Thyroid gland (tissue), 4 donors: ENCODE data around the gene S100A4. TPM values are rescaled to one million over a fixed set of nuclear protein-coding genes. Genes with fewer than 3 reads are reported as not detected.
"Not testable (repeated sequence)": the region's sequence is repeated elsewhere in the genome, so short reads cannot be mapped to it uniquely, and the experiment has no call there.

ENCODE experiments used
- DNase-seq, 2 donors: peaks; one replicate each; pipeline ENCODE4 v3.0.0-alpha.2; 2019
- H3K27ac ChIP-seq, 3 donors: fragments of 200-600 bp; sonication (generic); 1 replicate in 2 of 3; 2 replicates in 1 of 3; pipeline ENCODE4 v1.5.1; 2016 to 2019; ENCODE audit warnings: mild to moderate bottlenecking in 1 of 3, moderate library complexity in 1 of 3
- H3K27me3 ChIP-seq: fragments of 200-600 bp; sonication (generic); one replicate; pipeline ENCODE4 v1.5.1; 2019
- H3K36me3 ChIP-seq, 2 donors: fragments of 200-600 bp; sonication (generic); one replicate each; pipeline ENCODE4 v1.5.1; 2016 to 2019
- H3K4me1 ChIP-seq, 2 donors: fragments of 200-600 bp; sonication (generic); one replicate each; pipeline ENCODE4 v1.5.1; 2017 to 2019
- H3K4me3 ChIP-seq, 3 donors: fragments of 200-600 bp; sonication (generic); replicated peaks in 1 of 3; 1 replicate in 2 of 3; 2 replicates in 1 of 3; pipeline ENCODE4 v1.5.1; 2016; ENCODE audit warnings: mild to moderate bottlenecking in 1 of 3
- H3K9me3 ChIP-seq: fragments of 200-600 bp; sonication (generic); one replicate; pipeline ENCODE4 v1.5.1; 2017
- POLR2A ChIP-seq, 2 donors: fragments of 450-650 bp; IDR thresholded peaks; one replicate each; pipeline ENCODE4 v1.6.1; 2017; ENCODE audit warnings: antibody characterized with exemption in 2 of 2, mild to moderate bottlenecking in 2 of 2, moderate library complexity in 1 of 2
- WGBS, 2 donors: methylation state at CpG; one replicate each; pipeline ENCODE4 v1.1.5; 2017; 5-methylcytosine and 5-hydroxymethylcytosine counted together
- intact Hi-C: fragments of 100-400 bp; cut with DNase I; formaldehyde crosslinking; loops from one replicate; pipeline ENCODE4 v1.15.1; 2023
- total RNA-seq, 4 donors: library from RNA; depleted of rRNA; stranded (reverse); fragments of >200 nt; gene quantifications; one replicate each; pipeline ENCODE4 v1.2.3, GENCODE V29; 2016
- TF ChIP-seq, protein P1 (sequence below), 6 experiments: fragments of 200-600 bp in 3 of 6; fragments of 450-650 bp in 3 of 6; sonication (generic) in 3 of 6; IDR thresholded peaks; one replicate each; pipeline ENCODE4 v1.5.1; 2016 to 2019; ENCODE audit warnings: antibody characterized with exemption in 6 of 6, mild to moderate bottlenecking in 2 of 6, inconsistent platforms in 1 of 6, moderate library complexity in 1 of 6

The S100A4 gene
- total RNA-seq, 4 donors from 2014 or later = 57.3 to 251 (median 133) TPM

DNA sequence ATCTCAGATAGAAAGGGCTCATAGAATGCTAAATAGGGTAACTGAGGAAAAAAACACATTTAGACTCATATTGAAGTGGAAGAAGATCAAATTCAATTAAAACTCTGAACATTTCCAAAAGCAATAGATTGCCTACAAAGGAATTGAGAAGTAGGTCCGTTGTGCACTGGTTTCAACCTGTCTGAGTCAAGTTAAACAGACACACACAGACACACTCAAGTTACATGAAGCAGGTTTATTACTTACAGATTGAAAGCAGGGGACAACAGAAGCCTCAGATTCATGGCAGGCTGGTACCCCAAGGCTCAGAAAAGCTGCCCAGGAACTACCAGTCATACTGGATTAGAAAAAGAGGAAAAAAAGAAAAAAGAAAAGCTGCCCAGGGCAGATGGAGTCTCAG lies 40.7 kb upstream of the S100A4 start:
- 37 to 39% methylated on average over 1 of the region's 1 CpG for WGBS, 2 donors
- H3K27ac ChIP-seq = no peak overlapping the region

DNA sequence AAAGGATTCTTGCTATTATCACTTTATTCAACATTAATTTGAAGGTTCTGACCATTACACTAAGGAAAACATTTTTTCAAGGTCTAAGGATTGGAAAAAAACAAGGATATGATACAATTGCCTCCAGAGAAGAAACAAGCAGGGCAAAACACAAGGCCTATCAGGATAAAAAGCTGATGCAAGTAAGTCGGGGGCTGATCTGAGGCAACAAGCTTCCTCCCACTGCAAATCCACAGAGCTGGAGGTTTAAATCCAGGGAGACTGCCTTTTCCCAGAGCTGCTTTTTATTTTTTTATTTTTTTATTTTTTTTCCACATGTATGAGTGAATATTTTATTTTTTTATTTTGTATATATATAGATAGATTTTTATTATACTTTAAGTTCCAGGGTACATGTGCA lies 39.4 kb upstream of the S100A4 start:
- no peak for DNase-seq
- TF ChIP-seq, protein P1, sequence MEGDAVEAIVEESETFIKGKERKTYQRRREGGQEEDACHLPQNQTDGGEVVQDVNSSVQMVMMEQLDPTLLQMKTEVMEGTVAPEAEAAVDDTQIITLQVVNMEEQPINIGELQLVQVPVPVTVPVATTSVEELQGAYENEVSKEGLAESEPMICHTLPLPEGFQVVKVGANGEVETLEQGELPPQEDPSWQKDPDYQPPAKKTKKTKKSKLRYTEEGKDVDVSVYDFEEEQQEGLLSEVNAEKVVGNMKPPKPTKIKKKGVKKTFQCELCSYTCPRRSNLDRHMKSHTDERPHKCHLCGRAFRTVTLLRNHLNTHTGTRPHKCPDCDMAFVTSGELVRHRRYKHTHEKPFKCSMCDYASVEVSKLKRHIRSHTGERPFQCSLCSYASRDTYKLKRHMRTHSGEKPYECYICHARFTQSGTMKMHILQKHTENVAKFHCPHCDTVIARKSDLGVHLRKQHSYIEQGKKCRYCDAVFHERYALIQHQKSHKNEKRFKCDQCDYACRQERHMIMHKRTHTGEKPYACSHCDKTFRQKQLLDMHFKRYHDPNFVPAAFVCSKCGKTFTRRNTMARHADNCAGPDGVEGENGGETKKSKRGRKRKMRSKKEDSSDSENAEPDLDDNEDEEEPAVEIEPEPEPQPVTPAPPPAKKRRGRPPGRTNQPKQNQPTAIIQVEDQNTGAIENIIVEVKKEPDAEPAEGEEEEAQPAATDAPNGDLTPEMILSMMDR (IDR thresholded peaks at IDR 0.05) = no peak
- TF ChIP-seq POLR2A (IDR thresholded peaks at IDR 0.05) = no peak
- H3K4me1 ChIP-seq = peaks cover 8 to 12% of the 10 kb centered on the region in 2 donors
- intact Hi-C loops = no loop called here
- no peaks in the 10 kb centered on the region for H3K9me3 ChIP-seq
- WGBS, 2 donors = 94 to 100% methylated on average over 1 of the region's 1 CpG
- H3K27me3 ChIP-seq = no peaks in the 10 kb centered on the region
- H3K36me3 ChIP-seq = no peaks in the 10 kb centered on the region
- no peak overlapping the region for H3K4me3 ChIP-seq
- H3K27ac ChIP-seq = no peak overlapping the region

More for the DNA sequence above, 40.7 kb upstream of the S100A4 start:
- DNase-seq = no peak
- Histone ChIP-seq H3K4me3 (no peak overlapping the region), H3K4me1 (peaks cover 8 to 12% of the 10 kb centered on the region in 2 donors), H3K36me3 (no peaks in the 10 kb centered on the region), H3K9me3 (no peaks in the 10 kb centered on the region), H3K27me3 (no peaks in the 10 kb centered on the region)
- intact Hi-C loops = no loop called here
- TF ChIP-seq POLR2A (IDR thresholded peaks at IDR 0.05) = no peak
- TF ChIP-seq, protein P1 (IDR thresholded peaks at IDR 0.05) = no peak

DNA sequence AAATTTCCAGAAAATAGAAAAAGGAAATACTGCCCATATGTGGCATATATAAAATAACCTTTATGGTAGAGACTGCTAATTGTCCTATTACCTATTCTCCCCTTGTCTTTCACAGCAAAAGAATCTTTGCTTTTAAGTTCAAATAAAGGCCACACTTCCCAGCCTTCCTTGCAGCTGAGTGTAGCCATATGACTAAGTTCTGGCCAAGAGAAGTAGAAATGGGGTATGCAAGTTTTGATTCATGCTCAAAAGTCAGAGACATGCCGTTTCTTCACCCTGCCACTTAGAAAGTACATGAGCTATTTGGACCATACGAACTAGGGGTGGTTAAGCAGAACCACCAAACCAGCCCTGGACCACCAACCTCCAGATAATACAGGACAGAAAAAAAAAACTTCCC lies 38.4 kb upstream of the S100A4 start:
- DNase-seq = no peak
- Histone ChIP-seq H3K27me3 (no peaks in the 10 kb centered on the region), H3K27ac (no peak overlapping the region), H3K4me3 (no peak overlapping the region), H3K9me3 (no peaks in the 10 kb centered on the region), H3K36me3 (no peaks in the 10 kb centered on the region), H3K4me1 (peaks cover 8 to 12% of the 10 kb centered on the region in 2 donors)
- no peak for TF ChIP-seq POLR2A (IDR thresholded peaks at IDR 0.05)
- TF ChIP-seq, protein P1 (IDR thresholded peaks at IDR 0.05) = no peak
- intact Hi-C loops = no loop called here
- 83 to 90% methylated on average over 2 of the region's 2 CpGs for WGBS, 2 donors

DNA sequence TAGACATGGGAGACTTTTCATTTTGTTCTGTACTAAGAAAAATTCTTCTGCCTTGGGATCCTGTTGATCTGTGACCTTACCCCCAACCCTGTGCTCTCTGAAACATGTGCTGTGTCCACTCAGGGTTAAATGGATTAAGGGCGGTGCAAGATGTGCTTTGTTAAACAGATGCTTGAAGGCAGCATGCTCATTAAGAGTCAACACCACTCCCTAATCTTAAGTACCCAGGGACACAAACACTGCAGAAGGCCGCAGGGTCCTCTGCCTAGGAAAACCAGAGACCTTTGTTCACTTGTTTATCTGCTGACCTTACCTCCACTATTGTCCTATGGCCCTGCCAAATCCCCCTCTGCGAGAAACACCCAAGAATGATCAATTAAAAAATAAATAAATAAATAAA lies 37.9 kb upstream of the S100A4 start:
- intact Hi-C loops, H3K9me3 ChIP-seq, H3K27me3 ChIP-seq, H3K27ac ChIP-seq, DNase-seq, H3K4me3 ChIP-seq, H3K36me3 ChIP-seq: not testable (repeated sequence)
- 86 to 93% methylated on average over 3 of the region's 3 CpGs for WGBS, 2 donors
- H3K4me1 ChIP-seq = peaks cover 8 to 12% of the 10 kb centered on the region in 2 donors

DNA sequence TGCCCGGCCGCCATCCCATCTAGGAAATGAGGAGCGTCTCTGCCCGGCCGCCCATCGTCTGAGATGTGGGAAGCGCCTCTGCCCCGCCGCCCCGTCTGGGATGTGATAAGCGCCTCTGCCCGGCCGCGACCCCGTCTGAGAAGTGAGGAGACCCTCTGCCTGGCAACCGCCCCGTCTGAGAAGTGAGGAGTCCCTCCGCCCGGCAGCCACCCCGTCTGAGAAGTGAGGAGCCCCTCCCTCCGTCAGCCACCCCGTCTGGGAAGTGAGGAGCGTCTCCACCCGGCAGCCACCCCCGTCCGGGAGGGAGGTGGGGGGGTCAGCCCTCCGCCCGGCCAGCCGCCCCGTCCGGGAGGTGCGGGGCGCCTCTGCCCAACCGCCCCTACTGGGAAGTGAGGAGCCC lies 37.2 kb upstream of the S100A4 start:
- H3K4me3 ChIP-seq, intact Hi-C loops, H3K27me3 ChIP-seq, H3K9me3 ChIP-seq, H3K4me1 ChIP-seq, H3K36me3 ChIP-seq, DNase-seq, H3K27ac ChIP-seq: not testable (repeated sequence)
- WGBS, 2 donors = 94 to 95% methylated on average over 10 to 16 of the region's 34 CpGs

DNA sequence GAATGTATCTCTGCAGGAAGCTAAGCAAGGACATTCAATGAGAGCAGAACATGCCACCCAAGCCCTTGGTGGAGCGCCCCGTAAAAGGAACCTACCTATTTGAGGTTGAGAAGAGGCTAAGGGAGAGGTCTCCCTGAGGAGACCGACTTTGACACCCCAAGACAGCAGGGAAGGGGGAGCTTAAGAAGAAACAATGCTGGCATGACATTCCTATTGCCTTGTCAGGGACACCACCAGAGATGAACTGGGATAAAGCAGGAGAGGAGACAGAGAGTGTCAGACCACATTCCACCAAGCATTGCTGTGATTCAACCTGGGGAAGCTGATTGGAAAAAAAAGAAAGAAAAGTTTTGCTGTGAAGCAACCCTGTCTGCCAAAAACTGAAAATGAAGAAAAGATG lies 33.3 kb upstream of the S100A4 start:
- Histone ChIP-seq H3K9me3 (no peaks in the 10 kb centered on the region), H3K27me3 (no peaks in the 10 kb centered on the region), H3K27ac (no peak overlapping the region), H3K4me3 (no peak overlapping the region), H3K4me1 (no peaks in the 10 kb centered on the region), H3K36me3 (no peaks in the 10 kb centered on the region)
- 83% methylated on average over 3 of the region's 3 CpGs for WGBS, 2 donors
- DNase-seq = no peak
- intact Hi-C loops = loop anchor here (5.0 to 10.0 kb wide), 2 partner anchors 33 to 86 kb away; partner anchors contain the start of gene S100A16
- TF ChIP-seq POLR2A (IDR thresholded peaks at IDR 0.05) = no peak

DNA sequence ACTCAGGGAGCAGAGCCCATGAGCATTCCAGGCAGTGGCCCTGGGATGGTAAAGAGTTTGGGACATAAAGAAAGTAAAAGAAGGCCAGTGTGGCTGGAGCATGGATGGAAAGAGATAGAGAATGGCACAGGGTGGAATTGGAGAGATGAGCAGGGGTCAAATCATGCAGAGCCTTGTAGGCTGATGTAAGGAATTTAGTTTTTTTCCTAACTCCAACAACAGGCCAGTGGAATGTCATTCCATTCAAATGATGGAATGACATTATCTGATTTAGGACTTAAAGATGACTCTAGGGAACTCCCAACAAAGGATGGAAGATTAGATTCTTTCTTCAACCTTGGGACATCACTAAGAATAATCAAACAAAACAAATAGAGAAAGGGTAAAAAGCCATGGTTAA lies 32.9 kb upstream of the S100A4 start:
- no peak for TF ChIP-seq POLR2A (IDR thresholded peaks at IDR 0.05)

More for the DNA sequence above, 32.9 kb upstream of the S100A4 start:
- Histone ChIP-seq H3K9me3 (no peaks in the 10 kb centered on the region), H3K4me3 (no peak overlapping the region), H3K27ac (no peak overlapping the region), H3K36me3 (no peaks in the 10 kb centered on the region), H3K27me3 (no peaks in the 10 kb centered on the region), H3K4me1 (no peaks in the 10 kb centered on the region)
- DNase-seq = no peak
- intact Hi-C loops = loop anchor here (5.0 to 10.0 kb wide), 2 partner anchors 34 to 86 kb away; partner anchors contain the start of gene S100A16
